ENCODE measurements around the gene MTSS2. TPM values are rescaled to one million over a fixed set of nuclear protein-coding genes. Genes with fewer than 3 reads are reported as not detected.

The MTSS2 gene
- total RNA-seq, 4 donors from 2014 or later = 74.9 to 238 (median 130) TPM

- peaks cover 39 to 68% (median 55%) of the 10 kb centered on the region in 4 donors for H3K36me3 ChIP-seq
- intact Hi-C loops (cut with DNase I) = no loop called here
- 100% methylated on average over 2 of the region's 56 CpGs for WGBS
- H3K9me3 ChIP-seq = no peaks in the 10 kb centered on the region
- H3K4me3 ChIP-seq = no peak overlapping the region
- no peaks in the 10 kb centered on the region for H3K27me3 ChIP-seq
- H3K4me1 ChIP-seq = peaks cover 9 to 36% (median 35%) of the 10 kb centered on the region in 4 donors
- H3K27ac ChIP-seq (replicated peaks in 1 of 4) = peak overlapping the region; percentile 60 to 71 (median 66)
- TF ChIP-seq EP300 (IDR thresholded peaks at IDR 0.05) (no peak), POLR2A (IDR thresholded peaks at IDR 0.05; ENCODE audit: low read depth) (no peak)
- TF ChIP-seq, protein P1, sequence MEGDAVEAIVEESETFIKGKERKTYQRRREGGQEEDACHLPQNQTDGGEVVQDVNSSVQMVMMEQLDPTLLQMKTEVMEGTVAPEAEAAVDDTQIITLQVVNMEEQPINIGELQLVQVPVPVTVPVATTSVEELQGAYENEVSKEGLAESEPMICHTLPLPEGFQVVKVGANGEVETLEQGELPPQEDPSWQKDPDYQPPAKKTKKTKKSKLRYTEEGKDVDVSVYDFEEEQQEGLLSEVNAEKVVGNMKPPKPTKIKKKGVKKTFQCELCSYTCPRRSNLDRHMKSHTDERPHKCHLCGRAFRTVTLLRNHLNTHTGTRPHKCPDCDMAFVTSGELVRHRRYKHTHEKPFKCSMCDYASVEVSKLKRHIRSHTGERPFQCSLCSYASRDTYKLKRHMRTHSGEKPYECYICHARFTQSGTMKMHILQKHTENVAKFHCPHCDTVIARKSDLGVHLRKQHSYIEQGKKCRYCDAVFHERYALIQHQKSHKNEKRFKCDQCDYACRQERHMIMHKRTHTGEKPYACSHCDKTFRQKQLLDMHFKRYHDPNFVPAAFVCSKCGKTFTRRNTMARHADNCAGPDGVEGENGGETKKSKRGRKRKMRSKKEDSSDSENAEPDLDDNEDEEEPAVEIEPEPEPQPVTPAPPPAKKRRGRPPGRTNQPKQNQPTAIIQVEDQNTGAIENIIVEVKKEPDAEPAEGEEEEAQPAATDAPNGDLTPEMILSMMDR (IDR thresholded peaks at IDR 0.05) = no peak
- no peak for DNase-seq (ENCODE audit: extremely low spot score)
Observed at GRCh38 chr16:70663524-70664324, 22.1 kb downstream of the MTSS2 start.

DNA sequence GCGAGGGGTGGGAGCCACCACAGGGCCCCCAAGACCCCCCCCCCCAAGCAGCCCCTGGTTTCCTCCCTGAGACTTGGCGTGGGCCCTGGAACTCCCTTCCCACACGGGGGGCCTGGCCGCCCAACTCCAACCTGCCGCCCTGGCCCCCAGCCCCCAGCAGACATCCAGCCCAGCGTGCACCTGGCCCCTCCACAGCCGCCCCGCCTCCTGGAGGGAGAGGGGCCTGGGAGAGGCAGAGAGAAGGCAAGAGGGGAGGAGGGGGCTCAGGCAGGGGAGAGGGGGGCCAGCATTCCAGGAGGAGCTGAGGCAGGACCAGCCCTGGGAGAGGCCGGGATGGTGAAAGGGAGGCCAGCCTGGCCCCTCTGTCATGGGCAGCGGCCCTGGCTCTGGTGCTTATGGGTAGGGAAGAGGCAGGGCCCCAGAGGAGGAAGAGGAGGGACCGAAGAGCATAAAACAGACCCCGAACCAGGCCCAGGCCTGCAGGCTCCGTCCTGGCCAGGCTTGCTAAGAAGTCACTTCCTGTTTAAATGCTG, 22.8 kb downstream of the MTSS2 start:
- H3K4me1 ChIP-seq = peaks cover 9 to 36% (median 35%) of the 10 kb centered on the region in 4 donors
- no peak overlapping the region for H3K4me3 ChIP-seq
- H3K36me3 ChIP-seq = peaks cover 37 to 61% (median 48%) of the 10 kb centered on the region in 4 donors
- WGBS = 70% methylated on average over 2 of the region's 13 CpGs
- no peaks in the 10 kb centered on the region for H3K27me3 ChIP-seq
- DNase-seq (ENCODE audit: extremely low spot score) = no peak
- no peak for TF ChIP-seq POLR2A (IDR thresholded peaks at IDR 0.05; ENCODE audit: low read depth)
- TF ChIP-seq, protein P1 (IDR thresholded peaks at IDR 0.05) = no peak
- no peak for TF ChIP-seq POLR2AphosphoS5 (IDR thresholded peaks at IDR 0.05)
- TF ChIP-seq EP300 (IDR thresholded peaks at IDR 0.05) = no peak
- H3K9me3 ChIP-seq = no peaks in the 10 kb centered on the region
- intact Hi-C loops (cut with DNase I) = no loop called here
- H3K27ac ChIP-seq (replicated peaks in 1 of 4) = peak overlapping the region; percentile 60 to 71 (median 66)

GRCh38 chr16:70661918-70662641, 23.8 kb downstream of the MTSS2 start:
- Histone ChIP-seq H3K36me3 (peaks cover 37 to 51% (median 44%) of the 10 kb centered on the region in 4 donors), H3K9me3 (no peaks in the 10 kb centered on the region), H3K27me3 (no peaks in the 10 kb centered on the region), H3K4me3 (no peak overlapping the region), H3K27ac (replicated peaks in 1 of 4) (peak overlapping the region; percentile 60 to 71 (median 66)), H3K4me1 (peaks cover 9 to 36% (median 35%) of the 10 kb centered on the region in 4 donors)
- WGBS = 74% methylated on average over 14 of the region's 21 CpGs
- TF ChIP-seq POLR2AphosphoS5 (IDR thresholded peaks at IDR 0.05) (peak; percentile 2 to 8), POLR2A (IDR thresholded peaks at IDR 0.05; ENCODE audit: low read depth) (no peak)
- DNase-seq (ENCODE audit: extremely low spot score) = no peak
- intact Hi-C loops (cut with DNase I) = no loop called here

DNA sequence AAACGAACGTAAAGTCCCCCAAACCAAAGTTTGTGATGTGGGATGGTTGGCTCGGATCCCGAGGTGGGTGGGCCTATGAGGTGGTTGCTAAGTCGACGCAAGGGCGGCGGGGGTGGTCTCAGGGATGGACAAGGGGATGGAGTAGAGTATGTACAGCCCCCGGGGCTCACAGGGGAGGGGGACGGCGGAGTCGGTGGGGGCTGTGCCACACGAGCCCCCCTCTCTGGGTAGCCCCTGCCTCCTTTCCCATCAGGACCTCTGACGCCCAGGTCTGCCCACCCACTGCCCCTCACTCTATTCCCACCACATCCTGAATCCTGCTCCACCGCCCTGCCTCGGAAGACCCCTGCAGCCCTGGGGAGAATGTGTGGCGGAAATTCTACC, 24.3 kb downstream of the MTSS2 start:
- H3K27ac ChIP-seq (replicated peaks in 1 of 4) = peak overlapping the region; percentile 60 to 71 (median 66)
- H3K36me3 ChIP-seq = peaks cover 36 to 46% (median 39%) of the 10 kb centered on the region in 4 donors
- intact Hi-C loops (cut with DNase I) = no loop called here
- no peaks in the 10 kb centered on the region for H3K27me3 ChIP-seq
- H3K4me3 ChIP-seq = no peak overlapping the region
- no peaks in the 10 kb centered on the region for H3K9me3 ChIP-seq
- H3K4me1 ChIP-seq = peaks cover 9 to 36% (median 35%) of the 10 kb centered on the region in 4 donors
- WGBS = 56% methylated on average over 17 of the region's 17 CpGs
- DNase-seq (ENCODE audit: extremely low spot score) = no peak
- no peak for TF ChIP-seq EP300 (IDR thresholded peaks at IDR 0.05)
- TF ChIP-seq POLR2A (IDR thresholded peaks at IDR 0.05; ENCODE audit: low read depth) = no peak
- TF ChIP-seq POLR2AphosphoS5 (IDR thresholded peaks at IDR 0.05) = no peak
- TF ChIP-seq, protein P1 (IDR thresholded peaks at IDR 0.05) = no peak

Measured in esophagus muscularis mucosa (tissue), 4 donors.